NCI-H2196 (cell line): Measurements from ENCODE around the gene PIRT.
"Not testable (repeated sequence)": the region's sequence is repeated elsewhere in the genome, so short reads cannot be mapped to it uniquely, and the experiment has no call there.

ENCODE experiments used
- DNase-seq: peaks from one replicate; lab custom pipeline; 2025; ENCODE audit not compliant: unreplicated experiment; lab: John Stamatoyannopoulos, UW

The PIRT gene

GRCh38 chr17:10837921-10838320 is at the start of gene PIRT:
TSS of gene PIRT (minus strand) at chr17:10838087. CDS start at chr17:10825645, 12,442 bp downstream.
- no peak for DNase-seq

GRCh38 chr17:10881959-10882358 is 44.1 kb upstream of the PIRT start:
- DNase-seq: no peak

GRCh38 chr17:10879190-10879836 is 41.4 kb upstream of the PIRT start:
- no peak for DNase-seq

GRCh38 chr17:10875984-10876555 is 38.2 kb upstream of the PIRT start:
- peak; percentile 3 for DNase-seq

GRCh38 chr17:10875430-10875851 is 37.6 kb upstream of the PIRT start:
- DNase-seq: no peak

- no peak for DNase-seq
Observed at GRCh38 chr17:10871914-10872313, 34.0 kb upstream of the PIRT start.

GRCh38 chr17:10870336-10871050 is 32.6 kb upstream of the PIRT start:
- no peak for DNase-seq

- DNase-seq: not testable (repeated sequence)
Observed at GRCh38 chr17:10868744-10869143, 30.9 kb upstream of the PIRT start.

- DNase-seq: no peak
Observed at GRCh38 chr17:10859051-10859450, 21.2 kb upstream of the PIRT start.

GRCh38 chr17:10857976-10858375 is 20.1 kb upstream of the PIRT start:
- DNase-seq: no peak

- DNase-seq: not testable (repeated sequence)
Observed at GRCh38 chr17:10846636-10847035, 8.7 kb upstream of the PIRT start.

- no peak for DNase-seq
Observed at GRCh38 chr17:10845388-10845751, 7.5 kb upstream of the PIRT start.

- DNase-seq: peak; percentile 26
Observed at GRCh38 chr17:10844621-10845387, 6.9 kb upstream of the PIRT start.

GRCh38 chr17:10843811-10844210 is 5.9 kb upstream of the PIRT start:
- DNase-seq: no peak

- no peak for DNase-seq
Observed at GRCh38 chr17:10842658-10843057, 4.8 kb upstream of the PIRT start.

- no peak for DNase-seq
Observed at GRCh38 chr17:10838682-10839081, 795 bp upstream of the PIRT start.

- DNase-seq: no peak
Observed at GRCh38 chr17:10836966-10837590, 809 bp downstream of the PIRT start.

GRCh38 chr17:10836145-10836544 is 1.7 kb downstream of the PIRT start:
- DNase-seq: no peak

- DNase-seq: no peak
Observed at GRCh38 chr17:10831696-10832095, 6.2 kb downstream of the PIRT start.

- no peak for DNase-seq
Observed at GRCh38 chr17:10827898-10828552, 9.9 kb downstream of the PIRT start.

GRCh38 chr17:10824874-10825273 is 13.0 kb downstream of the PIRT start:
- no peak for DNase-seq
